Kidney capillary endothelial cell (primary cell): ENCODE measurements around the gene PPP2R5D.
"Not testable (repeated sequence)": the region's sequence is repeated elsewhere in the genome, so short reads cannot be mapped to it uniquely, and the experiment has no call there.

ENCODE experiments used
- DNase-seq: peaks from one replicate; pipeline ENCODE4 v3.0.0-alpha.2; 2018; ENCODE audit warnings: low spot score

The PPP2R5D gene

GRCh38 chr6:42984001-42984923, at the start of gene PPP2R5D:
Gene PPP2R5D, plus strand, starts transcription at chr6:42984570. Its CDS starts 108 bp downstream, at chr6:42984678.
- DNase-seq: peak; percentile 98

- no peak for DNase-seq
Measured at GRCh38 chr6:42935322-42935721, 49.0 kb upstream of the PPP2R5D start.

GRCh38 chr6:42936398-42936797, 48.0 kb upstream of the PPP2R5D start:
- no peak for DNase-seq

- no peak for DNase-seq
Measured at GRCh38 chr6:42937548-42938427, 46.6 kb upstream of the PPP2R5D start.

GRCh38 chr6:42938428-42938796, 46.0 kb upstream of the PPP2R5D start:
- no peak for DNase-seq

- no peak for DNase-seq
Measured at GRCh38 chr6:42938987-42939809, 45.2 kb upstream of the PPP2R5D start.

- DNase-seq: no peak
Measured at GRCh38 chr6:42939810-42940167, 44.6 kb upstream of the PPP2R5D start.

GRCh38 chr6:42940493-42941045, 43.8 kb upstream of the PPP2R5D start:
- no peak for DNase-seq

- DNase-seq: not testable (repeated sequence)
Measured at GRCh38 chr6:42941356-42941755, 43.0 kb upstream of the PPP2R5D start.

GRCh38 chr6:42942444-42942843, 41.9 kb upstream of the PPP2R5D start:
- DNase-seq: no peak

- DNase-seq: no peak
Measured at GRCh38 chr6:42947950-42948349, 36.4 kb upstream of the PPP2R5D start.

GRCh38 chr6:42952389-42952788, 32.0 kb upstream of the PPP2R5D start:
- DNase-seq: no peak

GRCh38 chr6:42954405-42954804, 30.0 kb upstream of the PPP2R5D start:
- DNase-seq: not testable (repeated sequence)

GRCh38 chr6:42958125-42958524, 26.2 kb upstream of the PPP2R5D start:
- no peak for DNase-seq

GRCh38 chr6:42959917-42960242, 24.5 kb upstream of the PPP2R5D start:
- no peak for DNase-seq

- no peak for DNase-seq
Measured at GRCh38 chr6:42960243-42961019, 23.9 kb upstream of the PPP2R5D start, which contains the start of gene GNMT. Gene GNMT, plus strand, starts transcription at chr6:42960754. Its CDS starts 14 bp downstream, at chr6:42960768.

- no peak for DNase-seq
Measured at GRCh38 chr6:42961020-42961470, 23.3 kb upstream of the PPP2R5D start.

- DNase-seq: no peak
Measured at GRCh38 chr6:42962096-42962495, 22.3 kb upstream of the PPP2R5D start.

GRCh38 chr6:42962502-42963178, 21.7 kb upstream of the PPP2R5D start:
- no peak for DNase-seq

- no peak for DNase-seq
Measured at GRCh38 chr6:42963179-42963854, 21.1 kb upstream of the PPP2R5D start.
